Measurements from ENCODE around the gene ATP6V0A1.

- no peak for TF ChIP-seq CTCF (IDR thresholded peaks at IDR 0.05)
- TF ChIP-seq POLR2A (IDR thresholded peaks at IDR 0.05), result no peak
Observed at GRCh38 chr17:42442196-42442565, 16.5 kb upstream of the ATP6V0A1 start.
